ENCODE data around the gene PPP1R26.
"Not testable (repeated sequence)": the region's sequence is repeated elsewhere in the genome, so short reads cannot be mapped to it uniquely, and the experiment has no call there.

PPP1R26 gene

GRCh38 chr9:135502168-135502872 lies 22.7 kb downstream of the PPP1R26 start:
- H3K4me3 ChIP-seq: no peak overlapping the region
- H3K27ac ChIP-seq: no peak overlapping the region

GRCh38 chr9:135502873-135503321 lies 23.3 kb downstream of the PPP1R26 start:
- H3K4me3 ChIP-seq: no peak overlapping the region
- H3K27ac ChIP-seq: no peak overlapping the region

GRCh38 chr9:135503371-135504261 lies 24.0 kb downstream of the PPP1R26 start:
- Histone ChIP-seq H3K4me3 (no peak overlapping the region), H3K27ac (no peak overlapping the region)

- Histone ChIP-seq H3K27ac (no peak overlapping the region), H3K4me3 (no peak overlapping the region)
Measured at GRCh38 chr9:135504262-135505243, 25.0 kb downstream of the PPP1R26 start.

- H3K27ac ChIP-seq: no peak overlapping the region
- no peak overlapping the region for H3K4me3 ChIP-seq
Measured at GRCh38 chr9:135505406-135506187, 26.0 kb downstream of the PPP1R26 start.

- no peak overlapping the region for H3K4me3 ChIP-seq
- H3K27ac ChIP-seq: no peak overlapping the region
Measured at GRCh38 chr9:135506327-135507103, 26.9 kb downstream of the PPP1R26 start.

- Histone ChIP-seq H3K27ac (no peak overlapping the region), H3K4me3 (no peak overlapping the region)
Measured at GRCh38 chr9:135507104-135508035, 27.8 kb downstream of the PPP1R26 start.

GRCh38 chr9:135508211-135508820 lies 28.7 kb downstream of the PPP1R26 start:
- no peak overlapping the region for H3K27ac ChIP-seq
- no peak overlapping the region for H3K4me3 ChIP-seq

- Histone ChIP-seq H3K4me3 (no peak overlapping the region), H3K27ac (no peak overlapping the region)
Measured at GRCh38 chr9:135509458-135509857, 29.9 kb downstream of the PPP1R26 start.

- Histone ChIP-seq H3K4me3 (no peak overlapping the region), H3K27ac (no peak overlapping the region)
Measured at GRCh38 chr9:135512241-135512603, 32.6 kb downstream of the PPP1R26 start.

GRCh38 chr9:135512904-135513303 lies 33.3 kb downstream of the PPP1R26 start:
- Histone ChIP-seq H3K27ac (no peak overlapping the region), H3K4me3 (no peak overlapping the region)

GRCh38 chr9:135513351-135513846 lies 33.8 kb downstream of the PPP1R26 start:
- H3K4me3 ChIP-seq: no peak overlapping the region
- H3K27ac ChIP-seq: no peak overlapping the region

GRCh38 chr9:135513906-135514305 lies 34.3 kb downstream of the PPP1R26 start:
- H3K27ac ChIP-seq, H3K4me3 ChIP-seq: not testable (repeated sequence)

- H3K4me3 ChIP-seq: no peak overlapping the region
- no peak overlapping the region for H3K27ac ChIP-seq
Measured at GRCh38 chr9:135514342-135515082, 34.9 kb downstream of the PPP1R26 start.

- H3K4me3 ChIP-seq: no peak overlapping the region
- no peak overlapping the region for H3K27ac ChIP-seq
Measured at GRCh38 chr9:135515083-135515951, 35.7 kb downstream of the PPP1R26 start.

Data from skin epidermis (tissue), 12 donors.